IMR-90 (cell line): ENCODE measurements around the gene SLC16A9. TPM values are rescaled to one million over a fixed set of nuclear protein-coding genes. Genes with fewer than 3 reads are reported as not detected.

Source experiments
- ATAC-seq: fragments of 200-7000 bp; cut with Tn5 transposase; 2 replicates; pipeline ENCODE4 v1.9.1; 2020; ENCODE audit warnings: low read depth, mild to moderate bottlenecking, moderate library complexity
- BruUV-seq: library from RNA; stranded (reverse); fragments of 400-500 nt; replicated peaks from 2 replicates; lab custom pipeline; 2021; lab: Mats Ljungman, UMichigan
- CTCF ChIA-PET: fragments of 300-600 bp; formaldehyde crosslinking; extraction: SDS; loops from one replicate; lab custom pipeline; 2021; ENCODE audit warnings: antibody characterized with exemption; lab: Yijun Ruan, JAX
- POLR2A ChIA-PET: fragments of 300-600 bp; sonication (Branson Sonifier 250); formaldehyde crosslinking; loops from one replicate; lab custom pipeline; 2022; ENCODE audit warnings: antibody characterized with exemption; ENCODE audit not compliant: unreplicated experiment; lab: Charles Lee
- DNase-seq: peaks from one replicate; pipeline ENCODE4 v3.0.0; 2013
- H2AFZ ChIP-seq: replicated peaks from 2 replicates; pipeline ENCODE3; 2013; ENCODE audit warnings: low read length, mild to moderate bottlenecking; ENCODE audit not compliant: poor library complexity
- H2AK5ac ChIP-seq: 2 replicates; pipeline ENCODE4 v1.6.1; 2013; ENCODE audit warnings: low read depth, low read length, inconsistent platforms
- H2AK9ac ChIP-seq: replicated peaks from 2 replicates; pipeline ENCODE3; 2013; ENCODE audit warnings: mild to moderate bottlenecking, low read depth, low read length, moderate library complexity; ENCODE audit not compliant: poor library complexity
- H2BK120ac ChIP-seq: 2 replicates; pipeline ENCODE4 v1.6.1; 2013; ENCODE audit warnings: low read depth, low read length, inconsistent platforms
- H2BK15ac ChIP-seq: 3 replicates; pipeline ENCODE4 v1.6.1; 2013; ENCODE audit warnings: low read depth, low read length, inconsistent platforms
- H2BK20ac ChIP-seq: 2 replicates; pipeline ENCODE4 v1.6.1; 2013; ENCODE audit warnings: low read depth, mild to moderate bottlenecking, inconsistent platforms, low read length, moderate library complexity
- H2BK5ac ChIP-seq: 2 replicates; pipeline ENCODE4 v1.6.1; 2013; ENCODE audit warnings: mild to moderate bottlenecking, low read depth, low read length, inconsistent platforms; ENCODE audit not compliant: poor library complexity, severe bottlenecking
- H3K14ac ChIP-seq: replicated peaks from 2 replicates; pipeline ENCODE4 v1.6.1; 2013; ENCODE audit warnings: low read depth, low read length, inconsistent platforms
- H3K18ac ChIP-seq: 2 replicates; pipeline ENCODE4 v1.6.1; 2013; ENCODE audit warnings: low read depth, low read length, control low read depth
- H3K23ac ChIP-seq: 2 replicates; pipeline ENCODE4 v1.6.1; 2013; ENCODE audit warnings: low read depth, low read length, inconsistent platforms
- H3K27ac ChIP-seq: 2 replicates; pipeline ENCODE4 v1.5.1; 2013; ENCODE audit warnings: mild to moderate bottlenecking, control low read depth, low read length; ENCODE audit not compliant: insufficient read depth
- H3K27me3 ChIP-seq: 2 replicates; pipeline ENCODE4 v1.6.1; 2013; ENCODE audit warnings: low read length; ENCODE audit not compliant: control insufficient read depth, insufficient read depth
- H3K36me3 ChIP-seq: 2 replicates; pipeline ENCODE4 v1.6.1; 2013; ENCODE audit warnings: low read length, mixed read lengths; ENCODE audit not compliant: control insufficient read depth, insufficient read depth
- H3K4ac ChIP-seq: 2 replicates; pipeline ENCODE4 v1.6.1; 2013; ENCODE audit warnings: low read depth, low read length, inconsistent platforms
- H3K4me1 ChIP-seq: 2 replicates; pipeline ENCODE4 v1.6.1; 2013; ENCODE audit warnings: low read length, mixed read lengths; ENCODE audit not compliant: control insufficient read depth, insufficient read depth
- H3K4me2 ChIP-seq: 2 replicates; pipeline ENCODE4 v1.6.1; 2013; ENCODE audit warnings: low read depth, mild to moderate bottlenecking, control low read depth, low read length, moderate library complexity
- H3K4me3 ChIP-seq: 2 replicates; pipeline ENCODE4 v1.5.1; 2013; ENCODE audit warnings: low read depth, mild to moderate bottlenecking, control low read depth, low read length, moderate library complexity; ENCODE audit not compliant: insufficient read depth
- H3K56ac ChIP-seq: 2 replicates; pipeline ENCODE4 v1.6.1; 2013; ENCODE audit warnings: low read length, inconsistent platforms; ENCODE audit not compliant: insufficient read depth; ENCODE audit errors: extremely low read depth
- H3K79me1 ChIP-seq, 2 experiments: 2 replicates each; pipeline ENCODE4 v1.6.1; 2013; ENCODE audit warnings: low read length in 2 of 2, inconsistent platforms in 1 of 2, low read depth in 1 of 2
- H3K9ac ChIP-seq: 2 replicates; pipeline ENCODE4 v1.6.1; 2013; ENCODE audit warnings: low read depth, low read length, control low read depth
- H3K9me1 ChIP-seq: 2 replicates; pipeline ENCODE4 v1.6.1; 2013; ENCODE audit warnings: low read length, inconsistent platforms; ENCODE audit not compliant: insufficient read depth
- H3K9me3 ChIP-seq: 2 replicates; pipeline ENCODE4 v1.6.1; 2013; ENCODE audit warnings: low read length; ENCODE audit not compliant: control insufficient read depth, insufficient read depth
- H4K20me1 ChIP-seq: 2 replicates; pipeline ENCODE4 v1.6.1; 2013; ENCODE audit warnings: low read length, inconsistent platforms; ENCODE audit not compliant: insufficient read depth
- H4K5ac ChIP-seq: 2 replicates; pipeline ENCODE4 v1.6.1; 2013; ENCODE audit warnings: mild to moderate bottlenecking, low read depth, low read length, control low read depth
- H4K8ac ChIP-seq, 2 experiments: 2 replicates each; pipeline ENCODE4 v1.6.1; 2013; ENCODE audit warnings: low read depth in 2 of 2, low read length in 2 of 2, control low read depth in 1 of 2, inconsistent platforms in 1 of 2
- H4K91ac ChIP-seq: 2 replicates; pipeline ENCODE4 v1.6.1; 2013; ENCODE audit warnings: low read depth, low read length, inconsistent platforms; ENCODE audit not compliant: insufficient read depth
- BHLHE40 ChIP-seq: fragments of 150-350 bp; IDR thresholded peaks from 2 replicates; pipeline ENCODE4 v1.6.1; 2016; ENCODE audit warnings: mild to moderate bottlenecking, low read depth, low read length
- CEBPB ChIP-seq: IDR thresholded peaks from 2 replicates; pipeline ENCODE4 v1.6.1; 2012; ENCODE audit warnings: low read depth, low read length, improper control_type of control experiment
- CTCF ChIP-seq: conservative IDR thresholded peaks from 2 replicates; pipeline ENCODE4 v1.5.1; 2012; ENCODE audit warnings: mild to moderate bottlenecking, low read depth, low read length, improper control_type of control experiment
- MAFK ChIP-seq: IDR thresholded peaks from 2 replicates; pipeline ENCODE4 v1.6.1; 2012; ENCODE audit warnings: low read depth, low read length, improper control_type of control experiment
- MXI1 ChIP-seq: IDR thresholded peaks from 2 replicates; pipeline ENCODE4 v1.6.1; 2012; ENCODE audit warnings: low read depth, mild to moderate bottlenecking, low read length, moderate library complexity, borderline replicate concordance
- NFE2L2 ChIP-seq: fragments of 150-350 bp; IDR thresholded peaks from 2 replicates; pipeline ENCODE4 v1.6.1; 2016; ENCODE audit warnings: low read depth, mild to moderate bottlenecking, low read length
- POLR2A ChIP-seq: IDR thresholded peaks from 2 replicates; pipeline ENCODE4 v1.6.1; 2012; ENCODE audit warnings: mild to moderate bottlenecking, low read depth, low read length
- RAD21 ChIP-seq: IDR thresholded peaks from 2 replicates; pipeline ENCODE4 v1.6.1; 2012; ENCODE audit warnings: low read length, improper control_type of control experiment
- RCOR1 ChIP-seq: IDR thresholded peaks from 2 replicates; pipeline ENCODE4 v1.6.1; 2012; ENCODE audit warnings: mild to moderate bottlenecking, low read length, improper control_type of control experiment; ENCODE audit not compliant: insufficient replicate concordance
- RFX5 ChIP-seq: IDR thresholded peaks from 2 replicates; pipeline ENCODE4 v1.8.0; 2012; ENCODE audit warnings: low read depth, mild to moderate bottlenecking, low read length, moderate library complexity
- SMC3 ChIP-seq: fragments of 150-350 bp; IDR thresholded peaks from 2 replicates; pipeline ENCODE4 v1.6.1; 2016; ENCODE audit warnings: low read depth, mild to moderate bottlenecking, antibody characterized with exemption, low read length, moderate library complexity
- WGBS, 2 experiments: methylation state at CpG; one replicate each; pipeline versions ENCODE4 v1.1.5 to v1.1.7; 2013; ENCODE audit warnings: missing lambda C conversion rate in 2 of 2; ENCODE audit not compliant: insufficient read length in 1 of 2; ENCODE audit errors: extremely low coverage in 2 of 2; 5-methylcytosine and 5-hydroxymethylcytosine counted together
- dilution Hi-C: fragments of 300-500 bp; cut with HindIII; formaldehyde crosslinking; loops from one replicate; pipeline ENCODE4 v1.14.3; 2018; ENCODE audit warnings: low sequenced_read_pairs; ENCODE audit not compliant: unreplicated experiment
- in situ Hi-C: fragments of 300-500 bp; cut with MboI; formaldehyde crosslinking; loops from 3 replicates; pipeline ENCODE4 v1.14.3; 2019; ENCODE audit warnings: low sequenced_read_pairs, inconsistent platforms, mixed read lengths
- intact Hi-C: fragments of 100-400 bp; cut with micrococcal nuclease; formaldehyde crosslinking; loops from 2 replicates; pipeline ENCODE4 v1.10.0; 2022
- polyA plus RNA-seq, 3 experiments: library from polyadenylated mRNA; depleted of rRNA; stranded (reverse); fragments of >200 nt; gene quantifications; 2 replicates each; pipeline ENCODE4 v1.2.3, GENCODE V29; 2012; ENCODE audit warnings: low replicate concordance in 1 of 3
- total RNA-seq: library from RNA; depleted of rRNA; stranded (reverse); fragments of >200 nt; gene quantifications from 2 replicates; pipeline ENCODE4 v1.2.3, GENCODE V29; 2012

SLC16A9 gene
- total and polyA plus RNA-seq, 2 of the 4 experiments (the other 2 are of a cell fraction), result 0.18 to 0.26 TPM

- no peak overlapping the region for H2AK9ac ChIP-seq
- no peak overlapping the region for H3K23ac ChIP-seq
- no peaks in the 10 kb centered on the region for H3K9me1 ChIP-seq
- no peak overlapping the region for H2BK120ac ChIP-seq
- H3K27ac ChIP-seq, result no peak overlapping the region
- H4K20me1 ChIP-seq, result no peaks in the 10 kb centered on the region
- no peak overlapping the region for H3K4me3 ChIP-seq
- no TSS peak for BruUV-seq
- no peak overlapping the region for H4K8ac ChIP-seq
- TF ChIP-seq POLR2A (no peak), RCOR1 (no peak), CTCF (no peak), BHLHE40 (no peak), MAFK (no peak), RAD21 (no peak), SMC3 (no peak), RFX5 (no peak), CEBPB (no peak), NFE2L2 (no peak), MXI1 (no peak)
- in situ Hi-C loops, result no loop called here
- H3K56ac ChIP-seq, result no peak overlapping the region
- no peaks in the 10 kb centered on the region for H3K9me3 ChIP-seq
- H2BK5ac ChIP-seq, result no peak overlapping the region
- H4K91ac ChIP-seq, result no peak overlapping the region
- intact Hi-C loops, result no loop called here
- no peak overlapping the region for H2BK15ac ChIP-seq
- WGBS, 2 experiments, result no CpG with 5 or more reads among the region's 1 CpG
- H3K18ac ChIP-seq, result no peak overlapping the region
- no peak overlapping the region for H2AFZ ChIP-seq
- no peak overlapping the region for H3K9ac ChIP-seq
- no peak overlapping the region for H3K14ac ChIP-seq
- dilution Hi-C loops, result no loop called here
- H2BK20ac ChIP-seq, result no peak overlapping the region
- H3K79me1 ChIP-seq, result no peaks in the 10 kb centered on the region
- DNase-seq, result no peak
- H3K4ac ChIP-seq, result no peak overlapping the region
- no peaks in the 10 kb centered on the region for H3K36me3 ChIP-seq
- no peaks in the 10 kb centered on the region for H3K27me3 ChIP-seq
- no peak for ATAC-seq
- no peak overlapping the region for H2AK5ac ChIP-seq
- ChIA-PET CTCF (no interaction called here), POLR2A (no interaction called here)
- H3K4me1 ChIP-seq, result no peaks in the 10 kb centered on the region
- H4K5ac ChIP-seq, result no peak overlapping the region
- H3K4me2 ChIP-seq, result no peak overlapping the region
Observed at GRCh38 chr10:59694936-59695335, 14.7 kb downstream of the SLC16A9 start.
